22Rv1 (cell line): ENCODE data around the gene CORO2B.

Source experiments
- H3K27ac ChIP-seq: fragments of 450-650 bp; 2 replicates; pipeline ENCODE4 v1.5.1; 2017
- ZFX ChIP-seq: fragments of 450-650 bp; IDR thresholded peaks from 2 replicates; pipeline ENCODE4 v1.6.1; 2017; ENCODE audit warnings: antibody characterized with exemption, borderline replicate concordance
- TF ChIP-seq, protein P1 (sequence below): fragments of 450-650 bp; IDR thresholded peaks from 2 replicates; pipeline ENCODE4 v1.5.1; 2017; ENCODE audit warnings: mild to moderate bottlenecking

Gene CORO2B

GRCh38 chr15:68618394-68618793 is 39.6 kb downstream of the CORO2B start:
- no peak overlapping the region for H3K27ac ChIP-seq
- TF ChIP-seq, protein P1, sequence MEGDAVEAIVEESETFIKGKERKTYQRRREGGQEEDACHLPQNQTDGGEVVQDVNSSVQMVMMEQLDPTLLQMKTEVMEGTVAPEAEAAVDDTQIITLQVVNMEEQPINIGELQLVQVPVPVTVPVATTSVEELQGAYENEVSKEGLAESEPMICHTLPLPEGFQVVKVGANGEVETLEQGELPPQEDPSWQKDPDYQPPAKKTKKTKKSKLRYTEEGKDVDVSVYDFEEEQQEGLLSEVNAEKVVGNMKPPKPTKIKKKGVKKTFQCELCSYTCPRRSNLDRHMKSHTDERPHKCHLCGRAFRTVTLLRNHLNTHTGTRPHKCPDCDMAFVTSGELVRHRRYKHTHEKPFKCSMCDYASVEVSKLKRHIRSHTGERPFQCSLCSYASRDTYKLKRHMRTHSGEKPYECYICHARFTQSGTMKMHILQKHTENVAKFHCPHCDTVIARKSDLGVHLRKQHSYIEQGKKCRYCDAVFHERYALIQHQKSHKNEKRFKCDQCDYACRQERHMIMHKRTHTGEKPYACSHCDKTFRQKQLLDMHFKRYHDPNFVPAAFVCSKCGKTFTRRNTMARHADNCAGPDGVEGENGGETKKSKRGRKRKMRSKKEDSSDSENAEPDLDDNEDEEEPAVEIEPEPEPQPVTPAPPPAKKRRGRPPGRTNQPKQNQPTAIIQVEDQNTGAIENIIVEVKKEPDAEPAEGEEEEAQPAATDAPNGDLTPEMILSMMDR, result no peak
- TF ChIP-seq ZFX, result no peak

DNA sequence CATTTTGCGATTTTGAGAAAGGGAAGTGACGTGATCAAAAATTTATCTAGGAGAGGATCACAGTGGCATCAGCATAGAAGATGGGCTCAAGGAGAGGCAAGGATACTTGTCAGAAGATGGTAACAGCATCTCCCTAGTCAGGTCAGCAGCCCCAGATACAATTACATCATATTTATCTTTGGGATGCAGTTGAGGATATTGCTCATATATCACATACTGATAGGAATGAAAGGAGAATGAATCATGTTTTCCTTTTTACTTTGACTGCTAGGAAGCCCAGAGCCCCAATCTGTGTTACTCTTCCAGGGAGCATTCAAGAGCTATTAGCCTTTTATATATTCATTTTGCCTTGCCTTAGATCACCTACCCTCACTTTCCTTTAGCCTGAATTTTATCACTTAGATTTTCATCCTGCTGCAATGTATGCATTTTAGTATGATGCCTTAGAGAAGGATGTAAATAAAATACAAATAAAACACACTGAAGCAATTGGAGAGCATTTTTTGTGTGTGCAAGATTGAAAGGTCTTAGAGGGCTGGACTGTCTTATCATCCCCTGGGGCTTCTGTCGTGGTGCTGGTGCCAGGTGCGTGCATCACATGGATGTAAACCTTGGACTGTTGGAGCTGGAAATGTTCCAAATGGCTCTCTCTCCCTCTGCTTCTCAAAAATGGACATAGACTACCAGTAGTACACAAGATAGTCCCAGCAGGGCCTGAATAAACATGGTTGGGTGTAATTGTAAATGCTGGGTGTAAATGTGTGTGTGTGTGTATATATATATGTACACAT is 40.3 kb downstream of the CORO2B start:
- no peak overlapping the region for H3K27ac ChIP-seq
- TF ChIP-seq, protein P1, result no peak
- TF ChIP-seq ZFX, result no peak

DNA sequence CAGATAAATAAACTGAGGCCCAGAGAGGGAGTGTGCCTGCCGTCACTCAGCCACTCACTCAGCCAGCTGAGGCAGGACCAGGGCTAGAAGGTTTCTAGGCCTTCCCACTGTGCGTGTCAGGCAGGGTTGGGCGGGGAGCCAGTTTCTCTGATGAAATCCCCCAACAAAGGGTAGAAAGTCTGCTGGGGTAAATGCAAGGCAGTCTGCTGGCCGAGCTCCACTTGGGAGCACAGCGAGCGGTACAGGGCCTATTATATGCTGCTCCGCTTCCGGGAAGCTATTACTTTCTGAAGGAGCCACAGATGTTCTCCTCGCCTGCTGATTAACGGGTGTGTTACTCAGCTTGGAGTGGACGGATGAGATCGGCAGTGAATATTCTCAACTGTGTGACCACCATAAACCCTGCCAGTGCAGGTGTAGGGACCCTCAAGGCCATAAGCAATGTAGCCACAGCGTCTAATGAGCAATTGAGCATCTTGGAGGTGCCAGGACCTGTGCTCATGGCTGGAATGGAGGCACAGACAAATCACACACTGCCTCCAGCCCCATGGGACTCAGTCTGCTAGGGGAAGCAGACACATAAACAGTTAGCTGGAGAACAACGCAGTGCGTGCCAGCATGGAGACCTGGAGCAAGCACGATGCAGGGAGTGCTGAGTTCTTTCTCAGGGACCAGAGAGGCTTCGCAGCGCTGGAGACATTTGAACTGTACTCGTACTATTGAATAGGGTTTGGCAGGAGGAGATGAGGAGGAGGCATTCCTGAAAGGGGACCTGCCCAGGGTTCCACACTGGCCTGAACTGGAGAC is 42.1 kb downstream of the CORO2B start:
- TF ChIP-seq, protein P1, result no peak
- no peak for TF ChIP-seq ZFX
- H3K27ac ChIP-seq, result no peak overlapping the region

DNA sequence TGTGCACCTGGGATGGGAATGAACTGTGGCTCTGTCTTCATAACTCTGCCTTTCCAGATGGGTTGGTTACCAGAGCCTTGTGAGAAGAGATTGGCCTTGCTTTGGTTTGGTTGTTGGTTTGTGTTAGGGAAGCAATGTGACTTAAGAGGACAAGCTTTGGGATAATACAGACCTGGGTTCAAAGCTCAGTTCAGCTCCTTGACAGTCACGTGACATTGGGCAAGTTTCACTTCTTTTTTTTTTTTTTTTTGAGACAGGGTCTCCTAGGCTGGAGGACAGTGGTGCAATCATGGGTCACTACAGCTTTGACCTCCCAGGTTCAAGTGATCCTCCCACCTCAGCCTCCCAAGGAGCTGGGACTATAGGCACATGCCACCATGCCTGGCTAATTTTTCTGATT is 42.7 kb downstream of the CORO2B start:
- TF ChIP-seq ZFX, result no peak
- TF ChIP-seq, protein P1, result no peak
- H3K27ac ChIP-seq, result no peak overlapping the region

- TF ChIP-seq, protein P1, result no peak
- TF ChIP-seq ZFX, result no peak
- H3K27ac ChIP-seq, result no peak overlapping the region
These were observed 44.6 kb downstream of the CORO2B start for GRCh38 chr15:68623301-68623892.

GRCh38 chr15:68625853-68626252 is 47.1 kb downstream of the CORO2B start:
- TF ChIP-seq, protein P1, result no peak
- no peak for TF ChIP-seq ZFX
- no peak overlapping the region for H3K27ac ChIP-seq

- no peak for TF ChIP-seq ZFX
- TF ChIP-seq, protein P1, result no peak
- H3K27ac ChIP-seq, result no peak overlapping the region
These were observed 47.5 kb downstream of the CORO2B start for GRCh38 chr15:68626283-68626682.
